ENCODE data around the gene RFX6.
A peak's percentile ranks its signal among the peaks of the same experiment; 100 is the strongest.

GRCh38 chr6:116949964-116950363 is 72.9 kb downstream of the RFX6 start:
- no peak for TF ChIP-seq TRIM28 (IDR thresholded peaks at IDR 0.05; ENCODE audit: borderline replicate concordance, low read length)
- TF ChIP-seq ZNF335 (tag by site-specific recombination; conservative IDR thresholded peaks at IDR 0.05): 0 out of 2 replicates have a peak, but pooled peaks have one; percentile 11
- no peak for TF ChIP-seq ZNF23 (tag by site-specific recombination; IDR thresholded peaks at IDR 0.05; ENCODE audit: borderline replicate concordance)
- TF ChIP-seq ZNF24 (tag by site-specific recombination; IDR thresholded peaks at IDR 0.05): no peak
- TF ChIP-seq, protein P1, sequence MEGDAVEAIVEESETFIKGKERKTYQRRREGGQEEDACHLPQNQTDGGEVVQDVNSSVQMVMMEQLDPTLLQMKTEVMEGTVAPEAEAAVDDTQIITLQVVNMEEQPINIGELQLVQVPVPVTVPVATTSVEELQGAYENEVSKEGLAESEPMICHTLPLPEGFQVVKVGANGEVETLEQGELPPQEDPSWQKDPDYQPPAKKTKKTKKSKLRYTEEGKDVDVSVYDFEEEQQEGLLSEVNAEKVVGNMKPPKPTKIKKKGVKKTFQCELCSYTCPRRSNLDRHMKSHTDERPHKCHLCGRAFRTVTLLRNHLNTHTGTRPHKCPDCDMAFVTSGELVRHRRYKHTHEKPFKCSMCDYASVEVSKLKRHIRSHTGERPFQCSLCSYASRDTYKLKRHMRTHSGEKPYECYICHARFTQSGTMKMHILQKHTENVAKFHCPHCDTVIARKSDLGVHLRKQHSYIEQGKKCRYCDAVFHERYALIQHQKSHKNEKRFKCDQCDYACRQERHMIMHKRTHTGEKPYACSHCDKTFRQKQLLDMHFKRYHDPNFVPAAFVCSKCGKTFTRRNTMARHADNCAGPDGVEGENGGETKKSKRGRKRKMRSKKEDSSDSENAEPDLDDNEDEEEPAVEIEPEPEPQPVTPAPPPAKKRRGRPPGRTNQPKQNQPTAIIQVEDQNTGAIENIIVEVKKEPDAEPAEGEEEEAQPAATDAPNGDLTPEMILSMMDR (tag by site-specific recombination; IDR thresholded peaks at IDR 0.05): no peak
- no peak for TF ChIP-seq ZBTB21 (tag by site-specific recombination; IDR thresholded peaks at IDR 0.05)
- TF ChIP-seq ZNF350 (tag by site-specific recombination; IDR thresholded peaks at IDR 0.05): no peak
- TF ChIP-seq ZNF561 (tag by site-specific recombination; IDR thresholded peaks at IDR 0.05; ENCODE audit: borderline replicate concordance): no peak
- no peak for TF ChIP-seq OSR2 (tag by site-specific recombination; IDR thresholded peaks at IDR 0.05)
- no peak for TF ChIP-seq ZNF664 (tag by site-specific recombination; IDR thresholded peaks at IDR 0.05)
- TF ChIP-seq ZNF549 (tag by site-specific recombination; IDR thresholded peaks at IDR 0.05): no peak
- TF ChIP-seq, protein P2, sequence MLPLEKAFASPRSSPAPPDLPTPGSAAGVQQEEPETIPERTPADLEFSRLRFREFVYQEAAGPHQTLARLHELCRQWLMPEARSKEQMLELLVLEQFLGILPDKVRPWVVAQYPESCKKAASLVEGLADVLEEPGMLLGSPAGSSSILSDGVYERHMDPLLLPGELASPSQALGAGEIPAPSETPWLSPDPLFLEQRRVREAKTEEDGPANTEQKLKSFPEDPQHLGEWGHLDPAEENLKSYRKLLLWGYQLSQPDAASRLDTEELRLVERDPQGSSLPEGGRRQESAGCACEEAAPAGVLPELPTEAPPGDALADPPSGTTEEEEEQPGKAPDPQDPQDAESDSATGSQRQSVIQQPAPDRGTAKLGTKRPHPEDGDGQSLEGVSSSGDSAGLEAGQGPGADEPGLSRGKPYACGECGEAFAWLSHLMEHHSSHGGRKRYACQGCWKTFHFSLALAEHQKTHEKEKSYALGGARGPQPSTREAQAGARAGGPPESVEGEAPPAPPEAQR (tag by site-specific recombination; IDR thresholded peaks at IDR 0.05): no peak
- TF ChIP-seq ZNF174 (tag by site-specific recombination; IDR thresholded peaks at IDR 0.05): no peak
- TF ChIP-seq SCRT1 (tag by site-specific recombination; IDR thresholded peaks at IDR 0.05; ENCODE audit: borderline replicate concordance): no peak

Data from HEK293 (cell line).